Aorta (tissue), 5 donors: ENCODE measurements around the gene MPPED1. TPM values are rescaled to one million over a fixed set of nuclear protein-coding genes. Genes with fewer than 3 reads are reported as not detected.
A peak's percentile ranks its signal among the peaks of the same experiment; 100 is the strongest.

Experiments used
- ATAC-seq: fragments of 200-7000 bp; cut with Tn5 transposase; one replicate; pipeline ENCODE4 v1.9.1; 2022; ENCODE audit warnings: moderate library complexity; ENCODE audit not compliant: low FRiP score
- DNase-seq, 2 donors: peaks; one replicate each; pipeline ENCODE4 v3.0.0-alpha.2; 2020
- H3K27ac ChIP-seq, 2 donors: one replicate each; pipeline ENCODE4 v1.5.1; 2013; ENCODE audit warnings: low read length in 2 of 2, mild to moderate bottlenecking in 2 of 2, moderate library complexity in 2 of 2, control low read depth in 1 of 2, inconsistent platforms in 1 of 2, low read depth in 1 of 2
- H3K27me3 ChIP-seq, 2 donors: one replicate each; pipeline ENCODE4 v1.6.1; 2013; ENCODE audit warnings: control low read depth in 1 of 2, low read length in 1 of 2, mild to moderate bottlenecking in 1 of 2, moderate library complexity in 1 of 2; ENCODE audit not compliant: insufficient read depth in 2 of 2, control insufficient read depth in 1 of 2
- H3K36me3 ChIP-seq, 2 donors: one replicate each; pipeline ENCODE4 v1.6.1; 2013; ENCODE audit warnings: control low read depth in 1 of 2, low read length in 1 of 2, mild to moderate bottlenecking in 1 of 2; ENCODE audit not compliant: insufficient read depth in 2 of 2, control insufficient read depth in 1 of 2
- H3K4me1 ChIP-seq, 2 donors: one replicate each; pipeline ENCODE4 v1.6.1; 2013; ENCODE audit warnings: low read length in 2 of 2, control low read depth in 1 of 2, mild to moderate bottlenecking in 1 of 2, moderate library complexity in 1 of 2; ENCODE audit not compliant: insufficient read depth in 2 of 2, control insufficient read depth in 1 of 2
- H3K4me3 ChIP-seq, 2 donors: one replicate each; pipeline ENCODE4 v1.5.1; 2013; ENCODE audit warnings: low read length in 2 of 2, control low read depth in 1 of 2, mild to moderate bottlenecking in 1 of 2
- H3K9me3 ChIP-seq: one replicate; pipeline ENCODE4 v1.6.1; 2013; ENCODE audit warnings: mild to moderate bottlenecking, low read length; ENCODE audit not compliant: control insufficient read depth
- WGBS, 2 donors: extraction: QIAGEN DNeasy Blood & Tissue Kit; methylation state at CpG; one replicate each; pipeline ENCODE4 v1.1.7; 2013; 5-methylcytosine and 5-hydroxymethylcytosine counted together
- intact Hi-C, 2 donors: fragments of 100-400 bp; cut with DNase I; formaldehyde crosslinking; loops; one replicate each; pipeline versions ENCODE4 v1.14.2 to v1.15.0; 2022
- polyA plus RNA-seq, 2 donors: library from polyadenylated mRNA; stranded (reverse); fragments of 200-250 nt; gene quantifications; one replicate each; pipeline ENCODE4 v1.2.3, GENCODE V29; 2013
- total RNA-seq, 2 donors: library from RNA; stranded (reverse); fragmentation: NEBNext Ultra II Directional; extraction: Animal tissue kit (Norgen Biotek cat#: 25700); gene quantifications; one replicate each; pipeline ENCODE4 v1.2.1, GENCODE V29; 2021
- donor health status: healthy with polysubstance abuse.
- donor health status: Bipolar disorder and iron deficiency.
- donor health status: DM: no; HTN: no; CAD: no.
- donor health status: DM: no; HTN: no; CAD: no.
- donor health status: DM: yes; HTN: yes; CAD: no.

MPPED1 gene
- total and polyA plus RNA-seq, 4 donors = not detected

GRCh38 chr22:43554694-43555365 lies 143.0 kb downstream of the MPPED1 start:
- no peaks in the 10 kb centered on the region for H3K4me1 ChIP-seq
- H3K9me3 ChIP-seq = no peaks in the 10 kb centered on the region
- intact Hi-C loops = no loop called here
- DNase-seq (no peak), ATAC-seq (no peak)
- no peaks in the 10 kb centered on the region for H3K27me3 ChIP-seq
- no peak overlapping the region for H3K27ac ChIP-seq
- H3K36me3 ChIP-seq = no peaks in the 10 kb centered on the region
- no peak overlapping the region for H3K4me3 ChIP-seq
- 84 to 86% methylated on average over 17 of the region's 17 CpGs for WGBS, 2 donors

GRCh38 chr22:43555561-43556515 lies 144.0 kb downstream of the MPPED1 start:
- no peaks in the 10 kb centered on the region for H3K36me3 ChIP-seq
- 74 to 78% methylated on average over 11 of the region's 11 CpGs for WGBS, 2 donors

More at GRCh38 chr22:43555561-43556515, 144.0 kb downstream of the MPPED1 start:
- Histone ChIP-seq H3K27ac (no peak overlapping the region), H3K4me1 (no peaks in the 10 kb centered on the region), H3K9me3 (no peaks in the 10 kb centered on the region), H3K4me3 (no peak overlapping the region), H3K27me3 (no peaks in the 10 kb centered on the region)
- DNase-seq = peak in 1 of 2 donors; percentile 63
- no peak for ATAC-seq
- intact Hi-C loops = no loop called here

Other genes starting within 250 kb of the MPPED1 start
- 10 to 100 TPM; 13.1 to 16.4 TPM for gene TTLL12, start 224.9 kb upstream of the MPPED1 start, total RNA-seq
- gene TTLL12, start 224.9 kb upstream of the MPPED1 start, polyA plus RNA-seq = 10 to 100 TPM; 12.2 to 13.6 TPM
- 10 to 100 TPM in 1 of 2 donors, 1 to 10 TPM in 1; 5.4 to 18.7 TPM for gene SCUBE1, start 68.6 kb upstream of the MPPED1 start, total RNA-seq
- gene SCUBE1, start 68.6 kb upstream of the MPPED1 start, polyA plus RNA-seq = 1 to 10 TPM in 1 of 2 donors, under 1 TPM in 1; 0.88 to 1.5 TPM